ENCODE data around the gene SDF2L1.
A peak's percentile ranks its signal among the peaks of the same experiment; 100 is the strongest.

SDF2L1 gene

GRCh38 chr22:21629255-21630149 is 12.6 kb upstream of the SDF2L1 start, which contains the start of gene YDJC:
TSS of gene YDJC (minus strand) at chr22:21630022. CDS start at chr22:21630014, 8 bp downstream.
- peak within 1 kb of the TSS; percentile 99 for H3K27ac ChIP-seq
- TF ChIP-seq ZFX (IDR thresholded peaks at IDR 0.05) (peak; percentile 48; the same call in 1 of the 2 replicates), CTCF (conservative IDR thresholded peaks at IDR 0.05) (peak; percentile 91)

- no peak for TF ChIP-seq ZFX (IDR thresholded peaks at IDR 0.05)
- no peak for TF ChIP-seq CTCF (conservative IDR thresholded peaks at IDR 0.05)
- H3K27ac ChIP-seq, result 0 out of 2 replicates have a peak overlapping the region, but pooled peaks have one; percentile 8
These were observed 11.1 kb upstream of the SDF2L1 start for GRCh38 chr22:21631025-21631424.

GRCh38 chr22:21632237-21632895 is 9.7 kb upstream of the SDF2L1 start, which contains the start of gene CCDC116:
TSS of gene CCDC116 (plus strand) at chr22:21632760. CDS start at chr22:21633182, 422 bp downstream.
- no peak within 1 kb of the TSS for H3K27ac ChIP-seq
- TF ChIP-seq ZFX (IDR thresholded peaks at IDR 0.05) (no peak), CTCF (conservative IDR thresholded peaks at IDR 0.05) (no peak)

- H3K27ac ChIP-seq, result no peak overlapping the region
- no peak for TF ChIP-seq CTCF (conservative IDR thresholded peaks at IDR 0.05)
- TF ChIP-seq ZFX (IDR thresholded peaks at IDR 0.05), result no peak
These were observed 9.2 kb upstream of the SDF2L1 start for GRCh38 chr22:21632931-21633330.

- H3K27ac ChIP-seq, result no peak overlapping the region
- TF ChIP-seq ZFX (IDR thresholded peaks at IDR 0.05) (no peak), CTCF (conservative IDR thresholded peaks at IDR 0.05) (no peak)
These were observed 8.6 kb upstream of the SDF2L1 start for GRCh38 chr22:21633481-21633880.

- H3K27ac ChIP-seq, result no peak overlapping the region
- TF ChIP-seq CTCF (conservative IDR thresholded peaks at IDR 0.05) (no peak), ZFX (IDR thresholded peaks at IDR 0.05) (no peak)
These were observed 8.0 kb upstream of the SDF2L1 start for GRCh38 chr22:21634081-21634480.

GRCh38 chr22:21634844-21635243 is 7.3 kb upstream of the SDF2L1 start:
- no peak overlapping the region for H3K27ac ChIP-seq
- no peak for TF ChIP-seq CTCF (conservative IDR thresholded peaks at IDR 0.05)
- no peak for TF ChIP-seq ZFX (IDR thresholded peaks at IDR 0.05)
